ENCODE measurements around the gene CSTPP1.
A peak's percentile ranks its signal among the peaks of the same experiment; 100 is the strongest.

Gene CSTPP1

DNA sequence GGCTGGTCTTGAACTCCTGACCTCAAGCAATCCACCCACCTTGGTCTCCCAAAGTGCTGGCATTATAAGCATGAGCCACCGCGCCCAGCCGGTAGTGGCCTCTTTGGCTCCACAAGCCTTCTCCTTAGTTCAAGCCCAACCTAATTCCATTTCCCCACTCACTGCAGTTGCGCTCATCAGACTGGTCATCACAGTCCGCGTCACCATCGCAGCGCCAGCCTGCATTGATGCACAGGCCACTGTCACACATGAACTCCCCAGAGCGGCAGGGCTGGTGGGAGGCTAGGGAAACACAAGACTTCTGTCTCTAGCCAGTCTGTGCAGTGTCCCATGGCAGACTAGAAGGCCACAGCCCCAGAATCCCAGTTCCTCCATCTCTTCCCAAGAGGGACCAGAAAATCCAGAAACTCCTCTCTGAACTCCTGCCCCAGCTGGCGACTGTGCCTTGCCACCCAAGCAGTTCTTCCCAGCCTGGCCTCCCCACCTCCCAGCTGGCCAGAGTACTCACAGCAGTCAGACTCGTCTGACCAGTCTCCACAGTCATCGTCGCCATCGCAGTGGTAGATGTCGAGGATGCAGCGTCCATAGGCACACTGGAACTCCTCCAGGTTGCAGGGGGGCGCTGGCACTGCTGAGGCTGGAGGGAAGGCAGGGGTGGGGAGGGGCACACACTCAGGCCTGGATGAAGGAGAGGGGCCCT is 38.0 kb upstream of the CSTPP1 start:
- Histone ChIP-seq H3K9ac (ENCODE audit: low read depth, low read length) (no peak overlapping the region), H3K27ac (ENCODE audit: low read length) (no peak overlapping the region), H3K4me3 (ENCODE audit: low read length) (no peak overlapping the region), H3K9me3 (ENCODE audit: insufficient read depth, low read depth, low read length) (no peaks in the 10 kb centered on the region), H3K4me1 (ENCODE audit: insufficient read depth, low read length) (peaks cover 2% of the 10 kb centered on the region; the same call in 1 of the 2 replicates), H3K36me3 (ENCODE audit: insufficient read depth, low read depth, low read length) (peaks cover 48% of the 10 kb centered on the region), H3K27me3 (ENCODE audit: insufficient read depth, low read length) (no peaks in the 10 kb centered on the region)

DNA sequence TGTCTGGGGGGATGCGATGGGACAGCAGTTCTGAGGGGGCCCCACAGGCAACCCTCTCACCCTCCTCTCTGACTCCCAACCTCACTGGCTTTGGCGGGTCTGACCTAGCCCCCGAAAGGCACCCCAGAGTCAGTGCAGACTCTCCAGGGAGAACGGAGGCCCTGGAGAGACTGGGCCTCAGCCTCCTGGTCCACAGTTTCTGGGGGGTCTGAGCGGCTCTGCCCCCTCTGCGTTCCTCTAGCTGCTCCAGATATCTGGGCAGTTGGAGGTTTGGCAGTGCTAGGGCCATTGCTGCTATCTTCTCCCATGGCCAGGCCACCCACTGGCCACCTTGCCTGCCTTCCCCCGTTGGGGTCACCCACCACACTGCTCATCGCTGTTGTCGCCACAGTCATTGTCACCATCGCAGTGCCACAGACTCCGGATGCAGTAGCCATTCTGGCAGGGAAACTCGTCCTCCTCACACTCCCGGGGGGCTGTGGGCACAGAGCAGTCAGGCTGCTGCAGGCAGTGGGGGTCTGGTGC is 37.0 kb upstream of the CSTPP1 start:
- H3K36me3 ChIP-seq (ENCODE audit: insufficient read depth, low read depth, low read length): peaks cover 43% of the 10 kb centered on the region
- H3K27ac ChIP-seq (ENCODE audit: low read length): no peak overlapping the region
- no peak overlapping the region for H3K4me3 ChIP-seq (ENCODE audit: low read length)
- no peaks in the 10 kb centered on the region for H3K9me3 ChIP-seq (ENCODE audit: insufficient read depth, low read depth, low read length)
- no peak overlapping the region for H3K9ac ChIP-seq (ENCODE audit: low read depth, low read length)
- H3K4me1 ChIP-seq (ENCODE audit: insufficient read depth, low read length): peaks cover 3% of the 10 kb centered on the region; the same call in 1 of the 2 replicates
- no peaks in the 10 kb centered on the region for H3K27me3 ChIP-seq (ENCODE audit: insufficient read depth, low read length)

DNA sequence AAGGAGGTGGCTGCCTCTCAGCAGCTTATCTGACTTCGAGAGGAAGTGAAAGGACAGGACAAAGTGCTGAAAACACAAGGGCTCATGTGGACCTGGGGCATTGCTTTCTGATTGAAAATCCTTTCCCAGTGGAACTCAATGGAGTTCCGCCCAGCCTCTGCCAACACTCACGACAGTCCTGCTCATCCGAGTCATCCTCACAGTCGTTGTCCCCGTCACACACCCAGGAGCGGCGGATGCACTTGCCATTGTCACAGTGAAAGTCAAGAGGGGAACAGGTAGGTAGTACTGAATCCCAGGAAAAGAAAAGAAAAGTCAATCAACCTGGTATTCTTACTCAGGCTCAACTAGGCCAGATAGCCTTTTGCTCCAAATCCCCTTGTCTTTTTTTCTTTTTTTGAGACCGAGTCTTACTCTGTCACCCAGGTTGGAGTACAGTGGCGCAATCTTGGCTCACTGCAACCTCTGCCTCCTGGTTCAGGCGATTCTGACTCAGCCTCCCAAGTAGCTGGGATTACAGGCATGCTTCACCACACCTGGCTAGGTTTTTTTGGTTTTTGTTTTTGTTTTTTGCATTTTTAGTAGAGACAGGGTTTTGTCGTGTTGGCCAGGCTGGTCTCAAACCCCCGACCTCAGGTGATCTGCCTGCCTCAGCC is 36.3 kb upstream of the CSTPP1 start:
- H3K4me1 ChIP-seq (ENCODE audit: insufficient read depth, low read length): peaks cover 7% of the 10 kb centered on the region; the same call in 1 of the 2 replicates
- H3K9me3 ChIP-seq (ENCODE audit: insufficient read depth, low read depth, low read length): no peaks in the 10 kb centered on the region
- H3K27me3 ChIP-seq (ENCODE audit: insufficient read depth, low read length): no peaks in the 10 kb centered on the region
- H3K9ac ChIP-seq (ENCODE audit: low read depth, low read length): no peak overlapping the region
- H3K36me3 ChIP-seq (ENCODE audit: insufficient read depth, low read depth, low read length): peaks cover 37% of the 10 kb centered on the region
- no peak overlapping the region for H3K27ac ChIP-seq (ENCODE audit: low read length)
- no peak overlapping the region for H3K4me3 ChIP-seq (ENCODE audit: low read length)

DNA sequence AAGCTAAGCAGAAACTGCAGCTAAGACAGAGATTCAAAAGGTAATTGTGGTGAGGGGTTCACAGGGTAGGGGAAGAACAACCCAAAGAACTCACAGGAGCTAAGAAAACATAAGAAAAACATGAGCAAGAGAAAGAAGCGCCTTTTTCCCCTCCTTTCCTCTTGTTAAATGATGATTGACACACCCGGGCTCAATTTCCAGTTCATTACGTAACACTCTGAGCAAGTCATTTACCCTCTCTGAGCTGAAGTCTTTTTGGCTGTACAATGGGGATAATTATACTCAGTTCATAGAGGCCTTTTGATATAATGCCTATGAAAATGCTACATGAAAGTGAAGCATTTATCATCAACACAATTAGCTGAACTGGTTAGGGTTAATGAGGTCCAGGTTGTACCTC is 35.4 kb upstream of the CSTPP1 start:
- Histone ChIP-seq H3K27ac (ENCODE audit: low read length) (no peak overlapping the region), H3K4me3 (ENCODE audit: low read length) (no peak overlapping the region), H3K4me1 (ENCODE audit: insufficient read depth, low read length) (peaks cover 7% of the 10 kb centered on the region; the same call in 1 of the 2 replicates), H3K27me3 (ENCODE audit: insufficient read depth, low read length) (no peaks in the 10 kb centered on the region), H3K9ac (ENCODE audit: low read depth, low read length) (no peak overlapping the region), H3K9me3 (ENCODE audit: insufficient read depth, low read depth, low read length) (no peaks in the 10 kb centered on the region), H3K36me3 (ENCODE audit: insufficient read depth, low read depth, low read length) (peaks cover 30% of the 10 kb centered on the region)

DNA sequence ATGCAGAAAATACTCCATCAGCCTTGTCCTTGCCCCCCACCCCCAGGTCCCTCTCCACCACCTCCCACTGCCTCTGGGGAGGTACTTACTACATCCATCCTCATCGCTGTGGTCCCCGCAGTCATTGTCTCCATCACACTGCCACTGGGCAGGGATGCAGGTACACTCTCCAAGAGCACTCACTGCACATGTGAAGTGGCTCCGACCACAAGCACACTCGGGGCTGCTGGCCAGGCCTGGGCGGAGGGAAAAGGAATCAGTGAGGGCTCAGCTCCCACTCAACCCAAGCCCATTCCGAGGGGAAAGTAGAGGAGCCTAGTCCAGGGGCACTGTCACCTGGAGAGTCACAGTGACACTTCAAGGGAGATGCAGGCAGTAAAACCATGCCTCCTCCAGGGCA is 33.9 kb upstream of the CSTPP1 start:
- Histone ChIP-seq H3K4me1 (ENCODE audit: insufficient read depth, low read length) (peaks cover 21% of the 10 kb centered on the region; the same call in 1 of the 2 replicates), H3K9ac (ENCODE audit: low read depth, low read length) (no peak overlapping the region)

DNA sequence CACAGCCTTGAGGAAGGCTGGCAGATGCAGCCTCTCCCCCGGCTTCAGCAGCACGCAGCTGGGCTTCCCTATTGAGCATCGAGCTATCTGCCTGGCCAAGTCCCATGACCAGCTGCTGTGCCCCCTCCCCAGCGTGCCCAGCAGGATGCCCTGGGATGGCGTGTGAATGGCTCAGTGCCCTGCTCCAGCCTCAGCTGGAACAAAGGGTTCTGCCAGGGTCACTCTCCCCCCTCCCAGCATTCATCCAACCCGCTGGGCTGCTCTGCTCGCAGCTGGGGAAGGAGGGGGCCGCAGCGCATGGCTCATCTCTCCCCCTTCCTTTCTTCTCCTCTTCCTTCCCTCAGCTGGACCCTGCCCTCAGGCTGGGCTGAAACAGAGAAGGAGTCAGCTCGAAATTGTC is 32.7 kb upstream of the CSTPP1 start:
- Histone ChIP-seq H3K36me3 (ENCODE audit: insufficient read depth, low read depth, low read length) (peaks cover 16% of the 10 kb centered on the region; the same call in 1 of the 2 replicates), H3K4me3 (ENCODE audit: low read length) (no peak overlapping the region), H3K4me1 (ENCODE audit: insufficient read depth, low read length) (peaks cover 22% of the 10 kb centered on the region; the same call in 1 of the 2 replicates), H3K27ac (ENCODE audit: low read length) (no peak overlapping the region), H3K27me3 (ENCODE audit: insufficient read depth, low read length) (no peaks in the 10 kb centered on the region), H3K9me3 (ENCODE audit: insufficient read depth, low read depth, low read length) (no peaks in the 10 kb centered on the region), H3K9ac (ENCODE audit: low read depth, low read length) (peak overlapping the region; percentile 9; the same call in 1 of the 2 replicates)

More for the DNA sequence above, 33.9 kb upstream of the CSTPP1 start:
- Histone ChIP-seq H3K27me3 (ENCODE audit: insufficient read depth, low read length) (no peaks in the 10 kb centered on the region), H3K4me3 (ENCODE audit: low read length) (no peak overlapping the region), H3K27ac (ENCODE audit: low read length) (no peak overlapping the region), H3K36me3 (ENCODE audit: insufficient read depth, low read depth, low read length) (peaks cover 23% of the 10 kb centered on the region; the same call in 1 of the 2 replicates), H3K9me3 (ENCODE audit: insufficient read depth, low read depth, low read length) (no peaks in the 10 kb centered on the region)

DNA sequence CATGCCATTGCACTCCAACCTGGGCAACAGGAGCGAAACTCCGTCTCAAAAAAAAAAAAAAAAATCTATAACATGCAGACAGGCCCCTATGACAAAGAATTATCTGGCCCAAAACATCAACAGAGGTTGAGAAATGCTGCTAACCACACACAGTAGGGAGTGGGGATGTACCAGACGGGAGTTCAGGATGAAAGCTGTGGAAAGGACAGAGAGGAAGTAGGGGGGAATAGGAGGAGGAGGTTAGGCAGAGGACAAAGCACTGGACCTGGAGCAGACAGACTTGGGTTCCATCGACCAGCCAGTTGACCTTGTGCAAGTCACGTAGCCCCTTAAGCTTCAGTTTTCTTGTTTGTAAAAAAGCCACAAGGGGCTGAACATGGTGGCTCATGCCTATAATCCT is 30.8 kb upstream of the CSTPP1 start:
- H3K4me1 ChIP-seq (ENCODE audit: insufficient read depth, low read length): peaks cover 29% of the 10 kb centered on the region; the same call in 1 of the 2 replicates
- H3K9me3 ChIP-seq (ENCODE audit: insufficient read depth, low read depth, low read length): no peaks in the 10 kb centered on the region
- H3K36me3 ChIP-seq (ENCODE audit: insufficient read depth, low read depth, low read length): no peaks in the 10 kb centered on the region
- H3K27me3 ChIP-seq (ENCODE audit: insufficient read depth, low read length): no peaks in the 10 kb centered on the region
- no peak overlapping the region for H3K9ac ChIP-seq (ENCODE audit: low read depth, low read length)
- H3K4me3 ChIP-seq (ENCODE audit: low read length): no peak overlapping the region
- H3K27ac ChIP-seq (ENCODE audit: low read length): no peak overlapping the region

DNA sequence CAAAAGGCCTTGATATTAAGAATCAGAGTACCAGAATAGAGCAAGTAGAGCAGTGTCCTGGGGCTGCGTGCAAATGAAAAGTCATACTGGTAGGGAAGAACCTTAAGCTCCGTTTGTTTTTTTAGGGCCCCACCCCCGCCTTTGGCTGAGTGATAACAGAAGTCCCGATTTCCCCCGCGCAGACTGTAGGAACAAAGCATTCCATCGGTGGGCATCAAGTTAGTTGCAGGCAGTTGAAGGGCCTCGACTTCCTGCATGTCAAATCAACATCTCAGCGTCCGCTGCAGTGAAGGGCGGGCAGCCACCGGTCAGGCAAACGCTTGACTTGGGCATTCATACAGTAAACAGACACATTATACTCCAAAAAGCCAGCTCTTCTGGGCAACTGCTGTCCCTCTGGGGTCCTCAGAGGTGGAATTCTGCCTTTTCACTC is 29.9 kb upstream of the CSTPP1 start:
- no peak overlapping the region for H3K9ac ChIP-seq (ENCODE audit: low read depth, low read length)
- no peak overlapping the region for H3K27ac ChIP-seq (ENCODE audit: low read length)

DNA sequence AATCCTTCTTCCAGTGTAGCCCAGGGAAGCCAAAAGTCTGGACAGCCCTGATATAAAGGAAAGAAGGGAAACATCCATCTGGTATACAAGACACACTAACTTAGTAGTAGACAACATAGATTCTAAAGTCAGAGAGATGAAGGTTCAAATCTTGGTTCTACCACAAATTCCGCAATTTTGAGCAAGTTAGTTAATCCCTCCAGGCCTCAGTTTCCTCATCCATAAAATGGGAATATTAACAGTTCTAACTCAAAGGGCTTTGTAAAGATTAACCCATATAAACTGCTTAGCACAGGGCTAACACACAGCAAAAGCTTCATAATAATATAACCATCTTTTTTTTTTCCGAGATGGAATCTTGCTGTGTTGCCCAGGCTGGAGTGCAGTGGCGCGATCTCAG is 29.0 kb upstream of the CSTPP1 start:
- Histone ChIP-seq H3K36me3 (ENCODE audit: insufficient read depth, low read depth, low read length) (no peaks in the 10 kb centered on the region), H3K4me3 (ENCODE audit: low read length) (no peak overlapping the region), H3K27ac (ENCODE audit: low read length) (no peak overlapping the region), H3K4me1 (ENCODE audit: insufficient read depth, low read length) (peaks cover 43% of the 10 kb centered on the region; the same call in 1 of the 2 replicates), H3K9ac (ENCODE audit: low read depth, low read length) (no peak overlapping the region), H3K27me3 (ENCODE audit: insufficient read depth, low read length) (no peaks in the 10 kb centered on the region), H3K9me3 (ENCODE audit: insufficient read depth, low read depth, low read length) (no peaks in the 10 kb centered on the region)

More for the DNA sequence above, 29.9 kb upstream of the CSTPP1 start:
- Histone ChIP-seq H3K36me3 (ENCODE audit: insufficient read depth, low read depth, low read length) (no peaks in the 10 kb centered on the region), H3K27me3 (ENCODE audit: insufficient read depth, low read length) (no peaks in the 10 kb centered on the region), H3K4me1 (ENCODE audit: insufficient read depth, low read length) (peaks cover 35% of the 10 kb centered on the region; the same call in 1 of the 2 replicates), H3K4me3 (ENCODE audit: low read length) (no peak overlapping the region), H3K9me3 (ENCODE audit: insufficient read depth, low read depth, low read length) (no peaks in the 10 kb centered on the region)

DNA sequence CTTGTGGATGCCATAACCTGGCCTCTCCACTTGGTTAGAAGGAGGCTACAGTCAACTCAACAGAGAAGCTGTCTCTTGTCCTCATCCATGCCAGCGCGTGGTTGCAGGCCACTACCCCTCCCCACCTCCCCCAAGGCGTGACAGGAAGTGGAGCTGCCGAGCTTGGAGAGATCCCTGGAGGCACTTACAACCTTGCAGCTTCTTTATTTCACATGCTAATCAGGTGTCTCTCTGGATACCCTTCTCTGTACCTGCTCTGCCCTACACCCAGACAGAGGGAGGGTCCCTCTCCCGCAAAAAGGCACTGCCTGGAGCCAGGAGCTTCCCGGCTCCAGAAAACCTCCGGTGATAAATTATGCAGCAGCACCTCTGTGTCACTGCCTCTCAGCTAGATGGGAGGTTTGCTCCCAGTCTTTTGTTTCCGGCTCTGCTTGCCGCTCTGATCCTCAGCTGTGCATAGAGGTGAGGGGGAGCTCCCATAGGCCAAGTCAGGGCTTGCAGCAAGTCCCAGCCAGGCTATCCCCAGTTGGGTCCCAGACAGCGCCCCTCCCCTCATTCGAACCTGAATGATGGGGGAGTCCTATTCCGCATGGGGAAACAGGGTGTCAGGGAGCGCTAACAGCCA is 23.9 kb upstream of the CSTPP1 start:
- Histone ChIP-seq H3K27me3 (ENCODE audit: insufficient read depth, low read length) (peaks cover 33% of the 10 kb centered on the region), H3K36me3 (ENCODE audit: insufficient read depth, low read depth, low read length) (no peaks in the 10 kb centered on the region), H3K4me3 (ENCODE audit: low read length) (peak overlapping the region; percentile 63), H3K27ac (ENCODE audit: low read length) (peak overlapping the region; percentile 80), H3K9ac (ENCODE audit: low read depth, low read length) (peak overlapping the region; percentile 69; the same call in 1 of the 2 replicates), H3K9me3 (ENCODE audit: insufficient read depth, low read depth, low read length) (no peaks in the 10 kb centered on the region), H3K4me1 (ENCODE audit: insufficient read depth, low read length) (peaks cover 50% of the 10 kb centered on the region)

DNA sequence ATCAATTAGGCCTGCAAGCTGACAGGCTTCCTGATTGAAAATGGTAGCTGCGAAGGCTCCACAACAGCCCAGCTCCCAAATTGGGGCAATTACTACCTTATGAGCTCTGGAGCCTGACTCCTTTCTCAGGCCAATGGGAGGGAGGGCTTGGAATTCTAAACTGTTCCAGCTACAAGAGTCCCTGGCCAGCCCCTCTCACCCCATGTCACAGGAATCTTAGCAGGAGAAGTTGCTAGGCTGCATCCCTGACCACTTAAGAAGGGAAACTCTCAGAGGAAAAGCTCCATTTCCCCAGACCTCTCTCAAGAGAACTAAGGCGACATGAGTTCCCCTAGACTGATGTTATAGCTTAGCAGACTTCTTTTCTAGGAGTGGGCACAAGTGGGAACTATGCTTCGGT is 23.1 kb upstream of the CSTPP1 start:
- Histone ChIP-seq H3K27me3 (ENCODE audit: insufficient read depth, low read length) (peaks cover 35% of the 10 kb centered on the region), H3K9ac (ENCODE audit: low read depth, low read length) (peak overlapping the region; percentile 69; the same call in 1 of the 2 replicates), H3K36me3 (ENCODE audit: insufficient read depth, low read depth, low read length) (no peaks in the 10 kb centered on the region), H3K4me1 (ENCODE audit: insufficient read depth, low read length) (peaks cover 50% of the 10 kb centered on the region), H3K9me3 (ENCODE audit: insufficient read depth, low read depth, low read length) (no peaks in the 10 kb centered on the region), H3K4me3 (ENCODE audit: low read length) (peak overlapping the region; percentile 63), H3K27ac (ENCODE audit: low read length) (peak overlapping the region; percentile 80)

All from iPS-20b (cell line).